Upper lobe of left lung (tissue), 4 donors: ENCODE results near the gene CDKN2A.

ENCODE experiments used
- POLR2A ChIP-seq, 4 donors: fragments of 450-650 bp; IDR thresholded peaks; one replicate each; pipeline ENCODE4 v1.5.1; 2016 to 2017; ENCODE audit warnings: antibody characterized with exemption in 4 of 4, mild to moderate bottlenecking in 2 of 4
- POLR2AphosphoS5 ChIP-seq, 2 donors: sonication (generic); formaldehyde crosslinking; IDR thresholded peaks; one replicate each; pipeline ENCODE4 v1.5.1; 2017; ENCODE audit warnings: antibody characterized with exemption in 2 of 2
- TF ChIP-seq, protein P1 (sequence below), 6 experiments: fragments of 450-650 bp in 4 of 6; fragments of 200-600 bp in 2 of 6; sonication (generic) in 2 of 6; IDR thresholded peaks; one replicate each; pipeline ENCODE4 v1.5.1; 2016 to 2019; ENCODE audit warnings: antibody characterized with exemption in 6 of 6

DNA sequence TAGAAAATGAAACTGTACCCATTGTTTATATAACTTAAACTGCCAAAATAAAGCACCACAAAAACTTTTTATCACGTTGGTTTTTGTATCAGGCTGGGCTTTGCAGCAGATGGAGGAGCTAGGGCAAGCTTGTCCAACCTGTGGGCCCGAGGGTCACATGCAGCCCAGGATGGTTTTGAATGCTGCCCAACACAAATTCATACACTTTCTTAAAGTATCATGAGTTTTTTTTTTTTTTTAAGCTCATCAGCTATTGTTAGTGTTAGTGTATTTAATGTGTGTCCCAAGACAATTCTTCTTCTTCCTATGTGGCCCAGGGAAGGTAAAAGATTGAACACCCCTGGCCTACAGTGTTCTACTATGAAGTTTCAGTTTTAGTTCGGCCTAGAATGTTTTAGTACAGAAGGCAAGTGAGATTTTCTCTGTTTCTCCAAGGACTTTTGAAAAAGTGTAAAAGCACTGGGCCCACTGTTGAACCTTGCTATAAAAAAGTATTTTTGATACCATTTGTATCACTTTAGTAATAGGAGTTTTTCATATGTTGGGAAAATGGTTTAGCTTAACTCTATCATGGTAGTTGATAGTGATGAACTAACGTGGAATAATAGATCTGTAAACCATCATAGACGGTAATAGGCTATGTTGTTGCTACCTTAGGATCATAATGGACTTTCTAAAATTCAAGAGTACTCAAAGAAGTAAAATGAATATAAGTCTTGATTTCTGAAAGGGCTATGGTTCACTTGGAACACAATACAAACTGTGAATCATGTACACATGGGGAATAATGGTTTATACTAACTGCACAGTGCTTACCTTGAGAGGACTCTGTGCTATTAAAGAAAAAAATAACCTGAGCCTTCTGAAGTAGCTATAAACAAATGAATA is 2.9 kb downstream of the CDKN2A start:
- TF ChIP-seq, protein P1, sequence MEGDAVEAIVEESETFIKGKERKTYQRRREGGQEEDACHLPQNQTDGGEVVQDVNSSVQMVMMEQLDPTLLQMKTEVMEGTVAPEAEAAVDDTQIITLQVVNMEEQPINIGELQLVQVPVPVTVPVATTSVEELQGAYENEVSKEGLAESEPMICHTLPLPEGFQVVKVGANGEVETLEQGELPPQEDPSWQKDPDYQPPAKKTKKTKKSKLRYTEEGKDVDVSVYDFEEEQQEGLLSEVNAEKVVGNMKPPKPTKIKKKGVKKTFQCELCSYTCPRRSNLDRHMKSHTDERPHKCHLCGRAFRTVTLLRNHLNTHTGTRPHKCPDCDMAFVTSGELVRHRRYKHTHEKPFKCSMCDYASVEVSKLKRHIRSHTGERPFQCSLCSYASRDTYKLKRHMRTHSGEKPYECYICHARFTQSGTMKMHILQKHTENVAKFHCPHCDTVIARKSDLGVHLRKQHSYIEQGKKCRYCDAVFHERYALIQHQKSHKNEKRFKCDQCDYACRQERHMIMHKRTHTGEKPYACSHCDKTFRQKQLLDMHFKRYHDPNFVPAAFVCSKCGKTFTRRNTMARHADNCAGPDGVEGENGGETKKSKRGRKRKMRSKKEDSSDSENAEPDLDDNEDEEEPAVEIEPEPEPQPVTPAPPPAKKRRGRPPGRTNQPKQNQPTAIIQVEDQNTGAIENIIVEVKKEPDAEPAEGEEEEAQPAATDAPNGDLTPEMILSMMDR (IDR thresholded peaks at IDR 0.05): no peak
- TF ChIP-seq POLR2A (IDR thresholded peaks at IDR 0.05) (no peak), POLR2AphosphoS5 (IDR thresholded peaks at IDR 0.05) (no peak)
